Vagina (tissue), 2 donors: ENCODE measurements around the gene GATB. TPM values are rescaled to one million over a fixed set of nuclear protein-coding genes. Genes with fewer than 3 reads are reported as not detected.
A peak's percentile ranks its signal among the peaks of the same experiment; 100 is the strongest.

ENCODE experiments used
- DNase-seq, 2 donors: peaks; one replicate each; pipeline ENCODE4 v3.0.0-alpha.2; 2017; ENCODE audit errors: extremely low spot score in 2 of 2
- H3K27ac ChIP-seq: fragments of 200-600 bp; sonication (generic); one replicate; pipeline ENCODE4 v1.5.1; 2019
- H3K27me3 ChIP-seq: fragments of 200-600 bp; sonication (generic); one replicate; pipeline ENCODE4 v1.5.1; 2019
- H3K36me3 ChIP-seq, 2 donors: fragments of 200-600 bp; sonication (generic); one replicate each; pipeline ENCODE4 v1.5.1; 2017 to 2019
- H3K4me1 ChIP-seq: fragments of 200-600 bp; sonication (generic); one replicate; pipeline ENCODE4 v1.5.1; 2019
- H3K4me3 ChIP-seq, 2 donors: fragments of 200-600 bp; sonication (generic); 1 replicate in 1 of 2; 2 replicates in 1 of 2; pipeline ENCODE4 v1.5.1; 2016 to 2019
- H3K9me3 ChIP-seq: fragments of 200-600 bp; sonication (generic); one replicate; pipeline ENCODE4 v1.5.1; 2019
- POLR2A ChIP-seq, 2 donors: fragments of 450-650 bp; IDR thresholded peaks; one replicate each; pipeline ENCODE4 v1.6.1; 2017; ENCODE audit warnings: antibody characterized with exemption in 2 of 2, mild to moderate bottlenecking in 2 of 2, moderate library complexity in 2 of 2
- POLR2AphosphoS5 ChIP-seq, 2 donors: sonication (generic); formaldehyde crosslinking; IDR thresholded peaks; one replicate each; pipeline ENCODE4 v1.9.0; 2017; ENCODE audit warnings: antibody characterized with exemption in 2 of 2, mild to moderate bottlenecking in 2 of 2, low read depth in 1 of 2; ENCODE audit not compliant: insufficient read depth in 1 of 2
- intact Hi-C: fragments of 100-400 bp; cut with DNase I; formaldehyde crosslinking; loops from one replicate; pipeline ENCODE4 v1.15.1; 2023
- total RNA-seq: library from RNA; depleted of rRNA; stranded (reverse); fragments of >200 nt; gene quantifications from one replicate; pipeline ENCODE4 v1.2.3, GENCODE V29; 2016
- TF ChIP-seq, protein P1 (sequence below), 3 experiments: fragments of 450-650 bp in 2 of 3; fragments of 200-600 bp in 1 of 3; sonication (generic) in 1 of 3; IDR thresholded peaks; one replicate each; pipeline ENCODE4 v1.5.1; 2017 to 2019; ENCODE audit warnings: antibody characterized with exemption in 3 of 3, mild to moderate bottlenecking in 2 of 3, moderate library complexity in 2 of 3

The GATB gene
- total RNA-seq, 1 donor from 2014 or later: 17.7 TPM

DNA sequence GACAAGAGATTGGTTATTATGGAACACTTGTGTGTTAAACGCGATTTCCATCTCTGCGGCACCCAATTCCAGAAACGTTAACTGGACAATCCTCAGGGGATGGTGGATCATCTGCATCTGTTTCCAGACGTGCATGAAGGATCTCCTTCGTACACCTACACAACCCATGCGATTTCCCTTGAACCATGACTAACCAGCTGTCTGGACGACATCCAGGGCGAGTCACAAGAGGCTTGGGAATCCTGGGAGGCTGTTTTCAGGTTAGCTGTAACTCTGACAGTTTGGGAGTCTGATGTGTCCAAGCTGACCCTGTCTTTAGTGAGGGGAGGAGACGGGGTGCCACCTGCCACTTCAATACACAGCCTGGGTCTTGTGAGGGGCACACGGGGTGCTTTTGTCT is 84.5 kb downstream of the GATB start:
- intact Hi-C loops: no loop called here

DNA sequence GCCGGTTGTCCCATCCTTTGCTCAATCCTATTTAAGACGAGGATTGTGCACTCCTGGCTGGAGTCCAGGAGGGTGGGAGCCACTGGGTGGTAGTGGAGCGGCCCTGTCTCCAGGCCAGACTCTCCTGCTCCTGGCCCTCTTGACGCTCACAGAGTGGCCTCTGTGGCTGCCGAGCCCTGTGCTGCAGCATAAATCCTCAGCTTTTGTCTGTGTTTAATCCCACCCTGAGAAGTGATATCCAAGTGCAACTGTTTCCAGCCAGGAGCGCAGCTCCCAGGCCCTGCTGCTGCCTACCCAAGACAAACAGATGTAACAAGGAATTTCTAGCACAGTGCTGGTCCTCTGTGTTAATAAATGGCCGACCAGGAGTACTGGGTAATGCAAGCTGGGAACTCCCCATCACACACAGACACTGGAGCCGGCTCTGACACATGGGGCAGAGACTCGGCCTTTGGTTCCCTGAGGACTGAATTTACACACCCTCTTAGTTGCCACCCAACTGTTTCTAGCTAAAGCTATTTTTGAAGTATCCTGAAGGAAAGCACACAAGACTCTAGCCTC is 85.3 kb downstream of the GATB start:
- peaks cover 12% of the 10 kb centered on the region for H3K4me1 ChIP-seq
- no peaks in the 10 kb centered on the region for H3K27me3 ChIP-seq
- DNase-seq: no peak
- no peaks in the 10 kb centered on the region for H3K9me3 ChIP-seq
- intact Hi-C loops: no loop called here
- peak overlapping the region in 1 of 2 donors; percentile 49 for H3K4me3 ChIP-seq
- H3K27ac ChIP-seq: no peak overlapping the region
- TF ChIP-seq, protein P1, sequence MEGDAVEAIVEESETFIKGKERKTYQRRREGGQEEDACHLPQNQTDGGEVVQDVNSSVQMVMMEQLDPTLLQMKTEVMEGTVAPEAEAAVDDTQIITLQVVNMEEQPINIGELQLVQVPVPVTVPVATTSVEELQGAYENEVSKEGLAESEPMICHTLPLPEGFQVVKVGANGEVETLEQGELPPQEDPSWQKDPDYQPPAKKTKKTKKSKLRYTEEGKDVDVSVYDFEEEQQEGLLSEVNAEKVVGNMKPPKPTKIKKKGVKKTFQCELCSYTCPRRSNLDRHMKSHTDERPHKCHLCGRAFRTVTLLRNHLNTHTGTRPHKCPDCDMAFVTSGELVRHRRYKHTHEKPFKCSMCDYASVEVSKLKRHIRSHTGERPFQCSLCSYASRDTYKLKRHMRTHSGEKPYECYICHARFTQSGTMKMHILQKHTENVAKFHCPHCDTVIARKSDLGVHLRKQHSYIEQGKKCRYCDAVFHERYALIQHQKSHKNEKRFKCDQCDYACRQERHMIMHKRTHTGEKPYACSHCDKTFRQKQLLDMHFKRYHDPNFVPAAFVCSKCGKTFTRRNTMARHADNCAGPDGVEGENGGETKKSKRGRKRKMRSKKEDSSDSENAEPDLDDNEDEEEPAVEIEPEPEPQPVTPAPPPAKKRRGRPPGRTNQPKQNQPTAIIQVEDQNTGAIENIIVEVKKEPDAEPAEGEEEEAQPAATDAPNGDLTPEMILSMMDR (IDR thresholded peaks at IDR 0.05): no peak
- TF ChIP-seq POLR2A (IDR thresholded peaks at IDR 0.05): no peak
- TF ChIP-seq POLR2AphosphoS5 (IDR thresholded peaks at IDR 0.05; ENCODE audit: insufficient read depth in 1 of 2, low read depth in 1 of 2): no peak
- H3K36me3 ChIP-seq: peaks cover 0 to 4% of the 10 kb centered on the region in 2 donors

More for the DNA sequence above, 84.5 kb downstream of the GATB start:
- no peak for DNase-seq
- no peak for TF ChIP-seq POLR2A (IDR thresholded peaks at IDR 0.05)
- TF ChIP-seq POLR2AphosphoS5 (IDR thresholded peaks at IDR 0.05; ENCODE audit: insufficient read depth in 1 of 2, low read depth in 1 of 2): no peak
- TF ChIP-seq, protein P1 (IDR thresholded peaks at IDR 0.05): no peak
- Histone ChIP-seq H3K4me3 (no peak overlapping the region), H3K27me3 (no peaks in the 10 kb centered on the region), H3K9me3 (no peaks in the 10 kb centered on the region), H3K36me3 (peaks cover 0 to 5% of the 10 kb centered on the region in 2 donors), H3K4me1 (peaks cover 12% of the 10 kb centered on the region), H3K27ac (no peak overlapping the region)

- no peak for DNase-seq
- Histone ChIP-seq H3K4me1 (peaks cover 12% of the 10 kb centered on the region), H3K9me3 (no peaks in the 10 kb centered on the region), H3K27me3 (no peaks in the 10 kb centered on the region), H3K36me3 (peaks cover 0 to 4% of the 10 kb centered on the region in 2 donors), H3K4me3 (peak overlapping the region; percentile 19 to 49), H3K27ac (no peak overlapping the region)
- intact Hi-C loops: no loop called here
- TF ChIP-seq, protein P1 (IDR thresholded peaks at IDR 0.05): no peak
- peak; percentile 35 to 65 for TF ChIP-seq POLR2AphosphoS5 (IDR thresholded peaks at IDR 0.05; ENCODE audit: insufficient read depth in 1 of 2, low read depth in 1 of 2)
- no peak for TF ChIP-seq POLR2A (IDR thresholded peaks at IDR 0.05)
These were observed 85.9 kb downstream of the GATB start for GRCh38 chr4:151674804-151675391.

DNA sequence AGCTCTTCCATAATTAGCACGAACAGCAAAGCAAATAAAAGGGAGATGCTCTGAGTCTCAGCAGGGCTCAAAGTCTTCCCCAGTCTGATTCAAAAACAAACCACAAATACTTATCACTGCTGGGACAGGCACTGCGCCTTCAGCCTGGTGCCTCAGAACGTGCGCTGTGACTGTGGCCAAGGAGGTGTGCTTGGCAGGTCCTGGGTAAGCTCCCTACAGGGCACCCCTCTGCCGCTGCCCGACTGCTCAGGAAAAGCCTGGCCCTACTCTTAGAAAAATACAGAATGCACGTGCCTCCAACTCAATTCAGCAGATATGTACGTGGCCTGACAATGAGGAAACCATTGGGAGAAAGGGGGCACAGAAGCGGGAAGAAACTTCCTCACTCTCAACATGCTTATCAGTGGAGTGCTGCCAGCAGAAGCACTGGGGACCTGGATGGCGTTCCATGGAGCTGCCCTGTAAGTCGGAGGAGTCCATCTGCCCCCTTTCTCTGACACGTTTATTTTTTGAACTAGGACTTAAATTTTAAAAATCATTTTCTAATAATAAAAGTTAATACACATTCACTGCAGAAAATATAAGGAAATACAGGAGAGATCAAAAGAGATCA is 86.8 kb downstream of the GATB start:
- H3K27ac ChIP-seq: no peak overlapping the region
- H3K4me1 ChIP-seq: peaks cover 20% of the 10 kb centered on the region
- DNase-seq: no peak
- H3K27me3 ChIP-seq: no peaks in the 10 kb centered on the region
- H3K4me3 ChIP-seq: peak overlapping the region in 1 of 2 donors; percentile 49
- H3K9me3 ChIP-seq: no peaks in the 10 kb centered on the region
- TF ChIP-seq POLR2AphosphoS5 (IDR thresholded peaks at IDR 0.05; ENCODE audit: insufficient read depth in 1 of 2, low read depth in 1 of 2): no peak
- TF ChIP-seq, protein P1 (IDR thresholded peaks at IDR 0.05): no peak
- TF ChIP-seq POLR2A (IDR thresholded peaks at IDR 0.05): no peak
- peaks cover 0 to 4% of the 10 kb centered on the region in 2 donors for H3K36me3 ChIP-seq
- intact Hi-C loops: no loop called here

- H3K36me3 ChIP-seq: peaks cover 0 to 4% of the 10 kb centered on the region in 2 donors
- intact Hi-C loops: no loop called here
- H3K4me3 ChIP-seq: no peak overlapping the region
- H3K27me3 ChIP-seq: no peaks in the 10 kb centered on the region
- no peak for DNase-seq
- TF ChIP-seq POLR2AphosphoS5 (IDR thresholded peaks at IDR 0.05; ENCODE audit: insufficient read depth in 1 of 2, low read depth in 1 of 2): no peak
- TF ChIP-seq POLR2A (IDR thresholded peaks at IDR 0.05): no peak
- TF ChIP-seq, protein P1 (IDR thresholded peaks at IDR 0.05): no peak
- H3K9me3 ChIP-seq: no peaks in the 10 kb centered on the region
- no peak overlapping the region for H3K27ac ChIP-seq
- H3K4me1 ChIP-seq: peaks cover 20% of the 10 kb centered on the region
These were observed 87.8 kb downstream of the GATB start for GRCh38 chr4:151672996-151673395.
